ENCODE data around the gene SPRYD7.
A peak's percentile ranks its signal among the peaks of the same experiment; 100 is the strongest.
"Not testable (repeated sequence)": the region's sequence is repeated elsewhere in the genome, so short reads cannot be mapped to it uniquely, and the experiment has no call there.

The SPRYD7 gene

GRCh38 chr13:49933511-49933910, 2.6 kb downstream of the SPRYD7 start:
- no peak for TF ChIP-seq CTCF (conservative IDR thresholded peaks at IDR 0.05; ENCODE audit: low read depth, low read length)
- no peak overlapping the region for H3K4me3 ChIP-seq (ENCODE audit: low read depth, low read length)
- DNase-seq (ENCODE audit: low read depth), result no peak

GRCh38 chr13:49932868-49933267, 3.3 kb downstream of the SPRYD7 start:
- DNase-seq (ENCODE audit: low read depth), result no peak
- no peak overlapping the region for H3K4me3 ChIP-seq (ENCODE audit: low read depth, low read length)
- TF ChIP-seq CTCF (conservative IDR thresholded peaks at IDR 0.05; ENCODE audit: low read depth, low read length), result no peak

GRCh38 chr13:49932066-49932465, 4.1 kb downstream of the SPRYD7 start:
- H3K4me3 ChIP-seq (ENCODE audit: low read depth, low read length), result no peak overlapping the region
- TF ChIP-seq CTCF (conservative IDR thresholded peaks at IDR 0.05; ENCODE audit: low read depth, low read length), result no peak
- no peak for DNase-seq (ENCODE audit: low read depth)

- H3K4me3 ChIP-seq (ENCODE audit: low read depth, low read length), result no peak overlapping the region
- peak; percentile 76 for DNase-seq (ENCODE audit: low read depth)
- TF ChIP-seq CTCF (conservative IDR thresholded peaks at IDR 0.05; ENCODE audit: low read depth, low read length), result no peak
These were observed 8.4 kb downstream of the SPRYD7 start for GRCh38 chr13:49927755-49928154.

- no peak for DNase-seq (ENCODE audit: low read depth)
- no peak overlapping the region for H3K4me3 ChIP-seq (ENCODE audit: low read depth, low read length)
- no peak for TF ChIP-seq CTCF (conservative IDR thresholded peaks at IDR 0.05; ENCODE audit: low read depth, low read length)
These were observed 10.2 kb downstream of the SPRYD7 start for GRCh38 chr13:49925881-49926418.

GRCh38 chr13:49922301-49922700, 13.8 kb downstream of the SPRYD7 start:
- no peak for TF ChIP-seq CTCF (conservative IDR thresholded peaks at IDR 0.05; ENCODE audit: low read depth, low read length)
- no peak overlapping the region for H3K4me3 ChIP-seq (ENCODE audit: low read depth, low read length)
- DNase-seq (ENCODE audit: low read depth), result no peak

GRCh38 chr13:49920969-49921368, 15.2 kb downstream of the SPRYD7 start:
- DNase-seq (ENCODE audit: low read depth); H3K4me3 ChIP-seq (ENCODE audit: low read depth, low read length): not testable (repeated sequence)

GRCh38 chr13:49918106-49918505, 18.0 kb downstream of the SPRYD7 start:
- DNase-seq (ENCODE audit: low read depth); H3K4me3 ChIP-seq (ENCODE audit: low read depth, low read length): not testable (repeated sequence)
